HG03135 (cell line): Measurements from ENCODE around the gene PGM5.

Experiments
- ATAC-seq: cut with Tn5 transposase; IDR thresholded peaks from one replicate; pipeline ENCODE4 v1.9.1; 2021; ENCODE audit warnings: mild to moderate bottlenecking, moderate library complexity; ENCODE audit not compliant: unreplicated experiment

The PGM5 gene

DNA sequence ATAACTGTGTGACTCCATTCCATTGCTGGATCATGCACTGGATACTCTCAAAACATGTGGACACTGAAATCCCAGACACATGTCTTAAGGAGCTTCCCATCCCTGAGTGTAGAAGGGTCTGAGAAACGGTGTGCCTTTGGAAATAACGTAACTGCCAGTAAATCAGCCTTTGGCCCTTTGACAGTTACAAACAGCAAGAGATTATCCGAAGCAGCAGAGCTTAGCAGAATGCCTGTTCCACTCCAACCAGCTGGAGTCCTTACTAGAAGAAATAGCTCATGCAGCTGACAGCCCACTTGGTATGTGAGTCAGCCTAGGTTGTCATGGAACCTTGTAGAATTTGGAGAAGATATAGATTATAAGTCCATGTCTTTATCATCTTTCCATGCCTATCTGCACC is 177.3 kb downstream of the PGM5 start:
- ATAC-seq: no peak

GRCh38 chr9:68536876-68537615 is 180.6 kb downstream of the PGM5 start:
- no peak for ATAC-seq

GRCh38 chr9:68537616-68537880 is 181.1 kb downstream of the PGM5 start:
- ATAC-seq: no peak

DNA sequence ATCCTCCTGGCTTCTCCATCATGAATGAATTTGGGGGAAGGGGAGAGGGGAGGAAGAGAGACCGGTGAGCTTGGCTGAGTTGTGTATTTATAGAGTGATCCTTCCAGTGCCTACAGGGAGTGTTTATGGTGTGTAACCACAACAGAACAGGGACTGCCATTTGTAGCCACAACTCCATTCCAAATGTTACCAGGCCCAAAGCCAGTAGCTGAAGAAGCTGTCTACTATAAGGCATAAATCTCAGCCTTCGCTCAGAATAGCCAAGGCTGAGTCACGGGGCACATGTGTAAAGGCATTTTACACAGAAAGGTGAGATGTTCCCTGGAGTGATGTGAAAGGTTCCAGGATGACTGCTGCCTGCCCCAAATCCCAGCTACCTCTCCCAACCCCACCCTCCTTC is 181.8 kb downstream of the PGM5 start:
- no peak for ATAC-seq

- ATAC-seq: no peak
These were observed 184.5 kb downstream of the PGM5 start, which contains the start of gene TMEM252 for GRCh38 chr9:68540712-68541535. TSS of gene TMEM252 (minus strand) at chr9:68540883. CDS start at chr9:68540814, 69 bp downstream.

- no peak for ATAC-seq
These were observed 185.2 kb downstream of the PGM5 start for GRCh38 chr9:68541568-68541967.

DNA sequence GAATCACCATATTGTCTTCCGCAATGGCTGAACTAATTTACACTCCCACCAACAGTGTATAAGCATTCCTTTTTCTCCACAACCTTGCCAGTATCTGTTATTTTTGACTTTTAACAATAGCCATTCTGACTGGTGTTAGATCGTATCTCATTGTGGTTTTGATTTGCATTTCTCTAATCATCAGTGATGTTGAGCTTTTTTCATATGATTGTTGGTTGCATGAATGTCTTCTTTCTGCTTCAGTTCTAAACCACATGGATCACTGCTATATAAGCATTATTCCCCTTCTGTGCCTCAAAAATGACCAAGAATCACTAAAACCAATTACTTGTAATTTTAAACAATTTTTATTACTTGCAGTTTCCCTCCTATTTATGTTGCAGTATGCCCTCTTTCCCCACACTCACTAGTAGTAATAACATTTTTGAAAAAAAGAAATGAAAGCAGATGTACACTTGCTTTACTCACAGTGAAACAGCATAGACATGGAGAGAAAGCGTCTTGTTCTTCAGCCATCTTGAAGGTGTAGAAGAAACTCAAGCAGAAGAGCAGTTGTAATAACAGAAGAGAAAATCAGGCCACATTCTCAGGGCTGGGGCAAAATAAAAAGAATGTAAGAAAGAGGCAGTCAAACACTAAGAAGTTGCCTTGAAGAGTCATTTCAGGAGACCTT is 188.8 kb downstream of the PGM5 start:
- no peak for ATAC-seq

DNA sequence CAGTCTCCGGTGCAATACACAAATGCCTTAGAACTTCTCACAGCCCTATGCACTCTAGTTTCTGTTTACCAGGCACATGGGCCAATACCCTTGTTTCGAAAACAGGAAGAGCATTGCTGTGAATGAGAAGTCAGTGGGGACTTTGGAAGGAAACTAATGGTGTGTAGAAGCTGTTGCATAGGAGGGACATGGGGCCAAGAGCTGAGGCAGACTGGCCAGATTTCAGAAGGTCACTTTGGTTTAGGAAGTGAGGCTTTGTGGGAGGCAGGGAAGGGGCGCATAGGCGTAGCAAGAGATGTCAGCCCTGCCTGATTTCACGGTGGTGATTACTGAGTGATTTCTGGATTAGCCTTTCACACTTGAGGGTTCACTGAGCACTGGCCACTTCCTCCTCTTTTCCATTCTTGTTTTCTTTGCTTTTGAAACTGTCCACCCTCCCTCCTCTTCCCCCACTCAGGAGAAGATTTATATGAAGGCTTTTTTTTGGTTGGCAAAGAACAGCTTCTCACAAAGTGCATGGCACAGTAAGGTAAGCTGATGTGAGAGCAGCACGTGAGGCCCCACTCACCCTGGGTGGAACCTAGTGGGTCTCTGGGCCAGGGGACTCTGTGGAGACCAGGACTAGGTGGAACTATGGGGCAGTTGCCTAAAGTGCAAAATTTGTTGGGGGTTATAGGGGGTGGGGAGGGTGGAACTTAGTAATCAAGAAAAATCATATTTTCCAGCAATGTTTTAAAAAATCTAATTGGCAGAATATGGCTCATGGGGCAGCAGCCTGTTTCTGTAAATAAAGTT is 190.4 kb downstream of the PGM5 start:
- peak; percentile 81 for ATAC-seq

- ATAC-seq: no peak
These were observed 191.0 kb downstream of the PGM5 start for GRCh38 chr9:68547417-68547816.

DNA sequence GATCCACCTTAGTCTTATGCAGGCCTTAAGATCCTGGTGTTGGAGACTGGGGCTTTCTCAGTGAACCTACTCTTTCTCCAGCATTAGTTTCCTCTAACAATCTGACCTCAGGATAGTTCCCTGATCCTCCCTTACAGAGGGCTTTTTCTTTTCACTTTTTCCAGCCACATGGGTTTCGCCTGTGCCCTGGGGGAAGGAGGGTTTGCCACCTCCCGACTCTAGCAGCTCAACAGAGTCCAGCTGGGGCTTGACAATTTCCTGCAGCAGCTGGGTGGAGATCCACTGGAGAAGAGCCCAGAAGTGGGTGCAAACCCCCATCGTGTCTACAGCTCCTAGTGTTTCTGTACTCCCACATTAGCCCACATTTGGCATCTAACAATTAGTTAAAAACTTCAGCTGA is 191.8 kb downstream of the PGM5 start:
- no peak for ATAC-seq

DNA sequence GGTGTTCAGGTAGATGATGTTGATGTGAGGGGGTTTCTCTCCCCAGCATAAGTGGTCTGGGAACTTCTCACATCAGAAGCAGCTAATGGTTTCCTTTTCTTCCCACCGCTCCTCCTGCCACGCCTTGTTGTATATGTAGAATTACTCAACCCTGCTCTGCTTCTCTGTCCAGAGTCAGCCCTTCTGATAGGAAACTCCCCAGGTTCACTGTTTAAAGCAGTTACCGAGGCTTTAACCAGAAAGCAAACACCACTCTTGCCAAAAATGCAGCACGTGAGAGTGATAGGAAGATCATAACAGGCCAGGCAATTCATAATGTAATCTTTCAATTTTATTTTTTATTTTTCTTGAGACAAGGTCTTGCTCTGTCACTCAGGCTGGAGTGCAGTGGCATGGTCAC is 194.8 kb downstream of the PGM5 start:
- no peak for ATAC-seq

DNA sequence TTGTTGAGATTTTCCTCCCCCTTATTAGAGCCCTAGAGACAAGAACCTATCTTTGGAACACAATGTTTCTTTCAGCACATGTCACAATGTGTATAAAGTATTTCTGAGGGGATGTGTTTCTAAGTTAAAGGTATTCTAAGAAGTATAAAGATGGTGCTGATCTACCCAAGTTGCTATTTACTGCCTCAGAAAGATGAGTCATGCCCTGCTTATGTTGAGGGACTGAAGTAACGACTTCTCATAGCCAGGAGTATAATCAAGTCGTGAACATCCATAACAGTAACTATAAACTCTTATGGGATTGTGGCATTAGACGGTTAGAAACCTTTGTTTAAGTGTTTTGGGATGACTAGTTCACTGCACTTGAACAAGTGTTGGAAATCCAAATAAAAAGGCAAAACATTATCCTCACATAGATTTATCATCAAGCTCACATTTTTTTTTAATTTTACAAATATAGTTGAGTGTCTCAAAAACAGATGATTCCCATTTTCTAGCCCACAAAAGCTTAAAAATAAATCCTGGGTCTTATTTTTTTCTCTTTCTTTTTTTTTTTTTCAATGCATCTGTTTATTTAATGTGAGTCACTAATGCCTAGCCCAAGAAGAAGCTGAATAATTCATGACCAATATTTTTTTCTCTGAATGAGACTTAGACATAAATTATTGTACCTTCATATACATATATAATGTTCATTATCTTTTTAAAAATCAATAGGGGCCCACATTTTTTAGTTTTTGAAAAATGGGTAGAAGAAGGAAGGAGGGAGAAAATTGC is 196.5 kb downstream of the PGM5 start:
- no peak for ATAC-seq

DNA sequence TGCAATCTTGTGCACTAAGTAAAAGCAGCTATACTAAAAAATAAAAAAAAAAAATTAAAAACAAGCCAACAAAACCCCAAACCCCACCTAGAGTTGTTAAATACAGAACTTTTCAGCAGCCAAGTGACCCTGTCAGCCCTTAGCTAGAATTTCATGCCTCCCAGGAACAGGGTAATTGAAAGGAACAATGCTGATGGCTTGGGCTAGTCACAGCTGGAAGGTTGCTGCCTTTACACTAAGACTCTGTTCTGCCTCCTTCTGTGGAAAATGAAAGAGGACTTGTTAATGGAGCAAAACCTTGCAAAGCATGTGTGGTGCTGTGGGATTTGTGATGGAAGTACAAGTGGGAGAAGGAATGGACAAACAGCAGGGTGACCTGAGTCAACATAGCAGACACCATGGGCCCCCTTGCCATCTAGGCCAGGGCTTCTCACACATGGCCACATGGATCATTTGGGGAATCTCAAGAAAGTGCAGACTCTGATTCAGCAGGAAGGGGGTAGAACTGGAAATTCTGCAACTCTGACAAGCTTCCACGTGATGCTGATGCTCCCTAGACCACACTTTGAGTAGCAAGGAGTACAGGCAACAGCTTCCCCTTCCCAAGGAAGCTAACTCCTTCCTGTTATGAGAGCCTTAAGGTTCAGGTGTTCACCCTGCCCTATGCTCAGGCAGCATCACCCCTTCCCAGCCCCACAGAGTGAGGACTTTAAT is 199.2 kb downstream of the PGM5 start:
- no peak for ATAC-seq

GRCh38 chr9:68558545-68558944 is 202.1 kb downstream of the PGM5 start:
- ATAC-seq: no peak

DNA sequence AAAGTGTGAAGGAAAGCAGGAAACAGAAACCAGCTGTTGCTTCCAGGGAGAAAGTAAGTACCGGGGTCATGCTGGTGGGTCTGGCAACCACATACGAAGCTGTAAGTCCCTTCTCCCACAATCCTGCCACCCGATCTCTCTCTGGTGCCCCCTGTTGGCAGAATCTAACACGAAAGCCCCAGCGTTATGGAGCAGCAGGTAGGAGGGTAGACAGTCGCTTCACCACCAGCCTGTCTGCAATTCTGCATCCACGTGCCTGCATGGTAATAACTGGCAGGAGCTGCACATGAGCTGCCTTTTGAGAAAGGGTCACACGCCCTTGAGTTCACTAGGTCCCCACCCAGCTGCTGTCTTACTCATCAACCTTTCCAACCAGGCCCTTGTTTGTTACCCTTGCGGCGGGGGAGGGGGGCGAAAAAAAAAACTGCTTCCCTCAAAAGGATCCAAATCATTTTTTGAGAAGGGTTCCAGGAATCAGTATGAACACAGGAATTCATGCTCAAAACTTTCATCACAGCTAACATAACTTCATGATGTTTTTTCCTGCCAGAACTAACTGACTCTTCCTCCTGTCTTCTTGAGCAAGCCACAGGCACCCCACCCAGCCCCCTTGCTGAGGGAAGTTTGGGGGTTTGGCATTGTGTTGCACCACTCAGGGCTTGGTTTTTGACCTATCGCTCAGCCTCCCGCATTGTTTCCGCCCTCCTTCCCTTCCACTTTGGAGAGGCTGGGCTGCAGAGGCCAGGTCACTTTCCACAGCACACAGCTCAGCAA is 203.8 kb downstream of the PGM5 start:
- ATAC-seq: no peak

GRCh38 chr9:68562461-68562860 is 206.1 kb downstream of the PGM5 start:
- no peak for ATAC-seq

- ATAC-seq: no peak
These were observed 211.2 kb downstream of the PGM5 start for GRCh38 chr9:68567565-68567964.

- no peak for ATAC-seq
These were observed 217.7 kb downstream of the PGM5 start for GRCh38 chr9:68574150-68574549.

GRCh38 chr9:68575817-68576216 is 219.4 kb downstream of the PGM5 start:
- no peak for ATAC-seq
